Fibroblast of pulmonary artery (primary cell): ENCODE measurements around the gene HSPA5.
"Not testable (repeated sequence)": the region's sequence is repeated elsewhere in the genome, so short reads cannot be mapped to it uniquely, and the experiment has no call there.

Experiments
- DNase-seq: peaks from one replicate; pipeline ENCODE4 v3.0.0-alpha.2; 2010; ENCODE audit warnings: low read depth
- H3K4me3 ChIP-seq: replicated peaks from 2 replicates; pipeline ENCODE4 v1.5.1; 2011; ENCODE audit warnings: low read depth, mild to moderate bottlenecking, control low read depth, low read length, moderate library complexity
- TF ChIP-seq, protein P1 (sequence below): IDR thresholded peaks from 2 replicates; pipeline ENCODE4 v1.5.1; 2011; ENCODE audit warnings: mild to moderate bottlenecking, control low read depth, low read length, inconsistent platforms; ENCODE audit errors: missing control alignments

The HSPA5 gene

DNA sequence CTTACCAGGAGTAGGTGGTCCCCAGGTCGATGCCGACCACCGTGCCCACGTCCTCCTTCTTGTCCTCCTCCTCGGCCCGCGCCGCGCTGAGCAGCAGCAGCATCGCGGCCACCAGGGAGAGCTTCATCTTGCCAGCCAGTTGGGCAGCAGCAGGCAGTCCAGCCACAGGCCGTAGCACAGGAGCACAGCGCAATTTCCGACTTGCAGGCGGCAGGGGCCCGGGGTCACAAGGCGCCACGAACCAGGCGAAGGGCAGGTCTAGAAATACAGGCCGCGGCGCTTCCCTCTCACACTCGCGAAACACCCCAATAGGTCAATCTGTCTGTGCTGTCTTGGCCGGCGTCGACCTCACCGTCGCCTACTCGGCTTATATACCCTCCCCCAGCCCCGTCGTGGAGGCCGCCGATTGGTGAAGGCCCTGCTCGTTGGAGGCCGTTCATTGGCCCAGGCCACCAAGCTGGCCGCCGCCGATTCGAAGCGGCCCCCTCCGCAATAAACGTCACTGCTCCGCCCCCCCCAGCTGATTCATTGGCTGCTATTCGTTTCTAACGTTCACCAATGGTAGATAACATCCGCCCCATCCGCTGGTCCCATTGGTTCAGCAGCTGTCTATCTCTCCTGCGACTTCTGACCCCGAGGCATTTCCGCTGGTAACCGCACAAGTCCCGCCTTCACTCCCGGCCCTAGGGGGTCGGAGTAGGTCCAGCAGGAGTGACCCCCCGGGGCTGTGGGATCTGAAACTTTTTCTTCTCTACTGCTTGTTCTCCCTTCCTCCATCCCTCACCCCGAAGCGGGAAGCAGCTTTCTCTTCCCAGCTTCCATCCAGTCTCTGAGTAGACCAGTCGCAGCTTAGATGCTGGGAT is at the start of gene HSPA5:
HSPA5 (minus strand) TSS at position 344 of the 863 bp plus-strand sequence; CDS start at position 127, 217 bp downstream.
- DNase-seq = peak; percentile 100
- TF ChIP-seq, protein P1, sequence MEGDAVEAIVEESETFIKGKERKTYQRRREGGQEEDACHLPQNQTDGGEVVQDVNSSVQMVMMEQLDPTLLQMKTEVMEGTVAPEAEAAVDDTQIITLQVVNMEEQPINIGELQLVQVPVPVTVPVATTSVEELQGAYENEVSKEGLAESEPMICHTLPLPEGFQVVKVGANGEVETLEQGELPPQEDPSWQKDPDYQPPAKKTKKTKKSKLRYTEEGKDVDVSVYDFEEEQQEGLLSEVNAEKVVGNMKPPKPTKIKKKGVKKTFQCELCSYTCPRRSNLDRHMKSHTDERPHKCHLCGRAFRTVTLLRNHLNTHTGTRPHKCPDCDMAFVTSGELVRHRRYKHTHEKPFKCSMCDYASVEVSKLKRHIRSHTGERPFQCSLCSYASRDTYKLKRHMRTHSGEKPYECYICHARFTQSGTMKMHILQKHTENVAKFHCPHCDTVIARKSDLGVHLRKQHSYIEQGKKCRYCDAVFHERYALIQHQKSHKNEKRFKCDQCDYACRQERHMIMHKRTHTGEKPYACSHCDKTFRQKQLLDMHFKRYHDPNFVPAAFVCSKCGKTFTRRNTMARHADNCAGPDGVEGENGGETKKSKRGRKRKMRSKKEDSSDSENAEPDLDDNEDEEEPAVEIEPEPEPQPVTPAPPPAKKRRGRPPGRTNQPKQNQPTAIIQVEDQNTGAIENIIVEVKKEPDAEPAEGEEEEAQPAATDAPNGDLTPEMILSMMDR = peak; percentile 6
- peak within 1 kb of the TSS; percentile 98 for H3K4me3 ChIP-seq

DNA sequence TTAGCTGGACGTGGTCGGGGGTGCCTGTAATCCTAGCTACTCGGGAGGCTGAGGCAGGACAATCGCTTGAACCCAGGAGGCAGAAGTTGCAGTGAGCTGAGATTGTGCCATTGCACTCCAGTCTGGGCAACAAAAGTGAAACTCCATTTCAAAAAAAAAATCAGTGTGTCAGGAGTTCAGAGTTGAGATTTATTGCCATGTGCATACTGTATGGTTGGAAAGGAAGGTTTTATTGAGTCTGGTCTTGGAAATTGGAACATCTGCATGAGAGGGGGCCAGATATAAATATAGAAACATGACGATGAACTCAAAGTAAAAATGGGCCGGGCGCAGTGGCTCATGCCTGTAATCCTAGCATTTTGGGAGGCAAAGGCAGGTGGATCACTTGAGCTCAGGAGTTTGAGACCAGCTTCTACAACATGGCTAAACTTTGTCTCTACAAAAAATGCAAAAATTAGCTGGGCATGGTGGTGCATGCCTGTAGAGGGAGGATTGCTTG is 45.8 kb upstream of the HSPA5 start:
- not testable (repeated sequence) for H3K4me3 ChIP-seq, DNase-seq

DNA sequence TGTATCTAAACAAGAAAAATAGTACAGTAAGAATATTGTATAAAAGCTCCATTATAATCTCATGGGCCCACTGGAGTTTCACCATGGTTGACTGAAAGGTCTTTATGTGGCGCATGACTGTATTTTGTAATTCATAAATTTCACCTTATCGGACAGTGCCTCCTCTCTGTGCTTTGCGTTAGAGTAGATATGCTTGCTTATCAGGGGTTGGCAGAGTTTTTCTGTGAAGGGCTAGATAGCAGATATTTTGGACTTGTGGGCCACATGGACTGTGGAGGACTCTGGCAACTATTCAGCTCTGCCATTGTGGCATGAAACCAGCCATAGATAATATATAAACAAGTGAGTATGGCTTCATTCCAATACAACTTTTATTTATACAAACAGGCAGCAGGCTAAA is 43.7 kb upstream of the HSPA5 start:
- TF ChIP-seq, protein P1 = no peak
- no peak for DNase-seq

DNA sequence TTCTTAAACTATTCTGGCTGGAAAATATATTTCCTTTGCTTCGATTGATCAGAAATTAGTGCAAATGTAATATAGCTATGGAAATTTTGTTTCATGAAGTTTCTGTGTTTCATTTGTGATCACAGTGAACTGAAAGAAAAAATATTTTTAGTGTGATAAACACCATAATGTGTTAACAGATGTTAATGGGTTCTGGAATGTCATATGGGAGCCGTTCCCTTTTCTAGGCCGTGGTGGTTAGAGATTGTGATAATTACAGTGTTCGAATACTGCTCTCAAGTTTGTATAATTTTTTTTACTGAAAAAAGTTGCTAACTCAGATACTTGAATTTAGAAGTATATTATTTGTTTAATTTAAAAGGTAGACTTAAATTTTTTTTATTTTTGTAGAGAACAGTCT is 39.8 kb upstream of the HSPA5 start:
- no peak for DNase-seq
- H3K4me3 ChIP-seq = no peak overlapping the region
- TF ChIP-seq, protein P1 = no peak

More for the DNA sequence above, 43.7 kb upstream of the HSPA5 start:
- H3K4me3 ChIP-seq = no peak overlapping the region

DNA sequence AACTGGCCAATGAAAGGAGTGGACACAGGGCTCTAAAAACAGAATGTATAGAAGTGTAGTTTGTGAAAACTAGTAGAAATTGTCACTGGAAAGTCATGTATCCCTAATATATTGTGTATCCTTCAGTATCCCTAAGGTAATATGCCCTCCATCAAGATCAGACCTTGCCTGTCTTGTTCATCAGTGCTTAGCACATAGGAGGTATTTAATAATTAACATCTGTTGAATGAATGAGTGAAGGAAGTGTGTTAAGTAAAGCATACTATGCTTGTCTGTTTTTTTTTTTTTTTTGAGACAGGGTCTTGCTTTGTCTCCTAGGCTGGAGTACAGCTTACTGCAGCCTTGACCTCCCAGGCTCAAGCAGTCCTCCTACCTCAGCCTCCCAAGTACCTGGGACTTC is 36.3 kb upstream of the HSPA5 start:
- no peak overlapping the region for H3K4me3 ChIP-seq
- DNase-seq = no peak
- TF ChIP-seq, protein P1 = no peak

DNA sequence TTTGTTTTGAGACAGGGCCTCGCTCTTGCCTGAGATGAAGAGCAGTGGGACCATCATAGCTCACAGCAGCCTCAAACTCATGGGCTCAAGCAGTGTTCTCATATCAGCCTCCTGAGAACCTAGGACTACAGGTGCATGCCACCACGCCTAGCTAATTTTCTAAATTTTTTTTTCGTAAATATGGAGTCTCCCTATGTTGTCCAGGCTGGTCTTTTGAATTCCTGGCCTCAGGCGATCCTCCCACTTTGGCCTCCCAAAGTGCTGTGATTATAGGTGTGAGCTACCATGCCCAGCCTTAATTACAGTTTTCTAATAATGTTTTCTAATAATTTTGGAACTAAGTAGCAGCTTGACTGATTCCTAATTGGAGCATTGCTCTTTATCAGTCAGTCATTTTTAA is 35.6 kb upstream of the HSPA5 start:
- H3K4me3 ChIP-seq = no peak overlapping the region
- no peak for DNase-seq
- TF ChIP-seq, protein P1 = no peak

DNA sequence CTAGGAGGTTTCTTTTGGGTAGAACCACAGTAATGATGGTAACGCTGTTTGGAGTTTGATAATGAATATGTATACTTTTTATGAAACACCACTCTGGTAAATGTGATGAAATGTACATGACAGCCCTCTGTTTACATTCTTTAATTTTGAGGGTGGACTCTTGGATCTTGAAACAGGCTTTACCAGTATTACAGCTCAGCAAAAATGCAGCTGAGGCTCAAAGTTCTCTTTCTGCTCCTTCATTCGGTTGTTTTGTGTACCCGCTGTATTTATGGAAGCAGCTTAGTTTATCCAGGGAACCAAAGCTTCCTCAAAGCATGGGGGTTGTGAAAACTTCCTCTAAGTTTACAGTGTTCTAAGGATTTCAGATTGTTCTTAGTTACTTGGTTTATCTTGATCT is 31.6 kb upstream of the HSPA5 start:
- H3K4me3 ChIP-seq = no peak overlapping the region
- TF ChIP-seq, protein P1 = no peak
- no peak for DNase-seq
